Measurements from ENCODE around the gene CFAP119.
A peak's percentile ranks its signal among the peaks of the same experiment; 100 is the strongest.
"Not testable (repeated sequence)": the region's sequence is repeated elsewhere in the genome, so short reads cannot be mapped to it uniquely, and the experiment has no call there.

CFAP119 gene
- long read RNA-seq, partial matches to known transcripts: 34 of 139 reads
- long read RNA-seq, other reads (novel, unspliced or antisense): 92 of 139 reads

GRCh38 chr16:30761928-30762902 is at the start of gene CFAP119, which contains the start of gene RNF40:
Gene CFAP119, minus strand, starts transcription at chr16:30762062. Its CDS starts 314 bp downstream, at chr16:30761748.
Gene RNF40, plus strand, starts transcription at chr16:30762322. Its CDS starts 224 bp downstream, at chr16:30762546.
- TF ChIP-seq GABPA (IDR thresholded peaks at IDR 0.05; ENCODE audit: low read depth): peak; percentile 37
- peak; percentile 25; the same call in 1 of the 2 replicates for TF ChIP-seq POLR2AphosphoS5 (IDR thresholded peaks at IDR 0.05; ENCODE audit: low read depth)
- TF ChIP-seq, protein P1, sequence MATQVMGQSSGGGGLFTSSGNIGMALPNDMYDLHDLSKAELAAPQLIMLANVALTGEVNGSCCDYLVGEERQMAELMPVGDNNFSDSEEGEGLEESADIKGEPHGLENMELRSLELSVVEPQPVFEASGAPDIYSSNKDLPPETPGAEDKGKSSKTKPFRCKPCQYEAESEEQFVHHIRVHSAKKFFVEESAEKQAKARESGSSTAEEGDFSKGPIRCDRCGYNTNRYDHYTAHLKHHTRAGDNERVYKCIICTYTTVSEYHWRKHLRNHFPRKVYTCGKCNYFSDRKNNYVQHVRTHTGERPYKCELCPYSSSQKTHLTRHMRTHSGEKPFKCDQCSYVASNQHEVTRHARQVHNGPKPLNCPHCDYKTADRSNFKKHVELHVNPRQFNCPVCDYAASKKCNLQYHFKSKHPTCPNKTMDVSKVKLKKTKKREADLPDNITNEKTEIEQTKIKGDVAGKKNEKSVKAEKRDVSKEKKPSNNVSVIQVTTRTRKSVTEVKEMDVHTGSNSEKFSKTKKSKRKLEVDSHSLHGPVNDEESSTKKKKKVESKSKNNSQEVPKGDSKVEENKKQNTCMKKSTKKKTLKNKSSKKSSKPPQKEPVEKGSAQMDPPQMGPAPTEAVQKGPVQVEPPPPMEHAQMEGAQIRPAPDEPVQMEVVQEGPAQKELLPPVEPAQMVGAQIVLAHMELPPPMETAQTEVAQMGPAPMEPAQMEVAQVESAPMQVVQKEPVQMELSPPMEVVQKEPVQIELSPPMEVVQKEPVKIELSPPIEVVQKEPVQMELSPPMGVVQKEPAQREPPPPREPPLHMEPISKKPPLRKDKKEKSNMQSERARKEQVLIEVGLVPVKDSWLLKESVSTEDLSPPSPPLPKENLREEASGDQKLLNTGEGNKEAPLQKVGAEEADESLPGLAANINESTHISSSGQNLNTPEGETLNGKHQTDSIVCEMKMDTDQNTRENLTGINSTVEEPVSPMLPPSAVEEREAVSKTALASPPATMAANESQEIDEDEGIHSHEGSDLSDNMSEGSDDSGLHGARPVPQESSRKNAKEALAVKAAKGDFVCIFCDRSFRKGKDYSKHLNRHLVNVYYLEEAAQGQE (IDR thresholded peaks at IDR 0.05; ENCODE audit: insufficient replicate concordance, low read depth): no peak
- TF ChIP-seq SPI1 (IDR thresholded peaks at IDR 0.05; ENCODE audit: borderline replicate concordance, low read depth): peak; percentile 53; the same call in 1 of the 2 replicates
- TF ChIP-seq CTCF (IDR thresholded peaks at IDR 0.05; ENCODE audit: insufficient read depth, low read length): no peak
- peak within 1 kb of the TSS; percentile 96 for H3K27ac ChIP-seq (replicated peaks)
- H3K4me3 ChIP-seq (replicated peaks; ENCODE audit: insufficient read depth, low read length): peak within 1 kb of the TSS; percentile 89
- DNase-seq (ENCODE audit: low read depth in 1 of 2, low spot score in 1 of 2): peak; percentile 95 to 98
- H3K27me3 ChIP-seq (ENCODE audit: insufficient read depth, poor library complexity, severe bottlenecking): no peaks in the 10 kb centered on the region

GRCh38 chr16:30809675-30810074 is 47.8 kb upstream of the CFAP119 start:
- H3K27me3 ChIP-seq (ENCODE audit: insufficient read depth, poor library complexity, severe bottlenecking); H3K4me3 ChIP-seq (replicated peaks; ENCODE audit: insufficient read depth, low read length); DNase-seq (ENCODE audit: low read depth in 1 of 2, low spot score in 1 of 2); H3K27ac ChIP-seq (replicated peaks): not testable (repeated sequence)

- not testable (repeated sequence) for H3K27me3 ChIP-seq (ENCODE audit: insufficient read depth, poor library complexity, severe bottlenecking); H3K4me3 ChIP-seq (replicated peaks; ENCODE audit: insufficient read depth, low read length); H3K27ac ChIP-seq (replicated peaks); DNase-seq (ENCODE audit: low read depth in 1 of 2, low spot score in 1 of 2)
These were observed 47.1 kb upstream of the CFAP119 start for GRCh38 chr16:30808890-30809426.

GRCh38 chr16:30808146-30808545 is 46.3 kb upstream of the CFAP119 start:
- Histone ChIP-seq H3K27ac (replicated peaks) (no peak overlapping the region), H3K4me3 (replicated peaks; ENCODE audit: insufficient read depth, low read length) (no peak overlapping the region), H3K27me3 (ENCODE audit: insufficient read depth, poor library complexity, severe bottlenecking) (no peaks in the 10 kb centered on the region)
- TF ChIP-seq SPI1 (IDR thresholded peaks at IDR 0.05; ENCODE audit: borderline replicate concordance, low read depth) (peak; percentile 70), GABPA (IDR thresholded peaks at IDR 0.05; ENCODE audit: low read depth) (no peak)
- peak in 1 of 2 experiments; percentile 48 for DNase-seq (ENCODE audit: low read depth in 1 of 2, low spot score in 1 of 2)

DNA sequence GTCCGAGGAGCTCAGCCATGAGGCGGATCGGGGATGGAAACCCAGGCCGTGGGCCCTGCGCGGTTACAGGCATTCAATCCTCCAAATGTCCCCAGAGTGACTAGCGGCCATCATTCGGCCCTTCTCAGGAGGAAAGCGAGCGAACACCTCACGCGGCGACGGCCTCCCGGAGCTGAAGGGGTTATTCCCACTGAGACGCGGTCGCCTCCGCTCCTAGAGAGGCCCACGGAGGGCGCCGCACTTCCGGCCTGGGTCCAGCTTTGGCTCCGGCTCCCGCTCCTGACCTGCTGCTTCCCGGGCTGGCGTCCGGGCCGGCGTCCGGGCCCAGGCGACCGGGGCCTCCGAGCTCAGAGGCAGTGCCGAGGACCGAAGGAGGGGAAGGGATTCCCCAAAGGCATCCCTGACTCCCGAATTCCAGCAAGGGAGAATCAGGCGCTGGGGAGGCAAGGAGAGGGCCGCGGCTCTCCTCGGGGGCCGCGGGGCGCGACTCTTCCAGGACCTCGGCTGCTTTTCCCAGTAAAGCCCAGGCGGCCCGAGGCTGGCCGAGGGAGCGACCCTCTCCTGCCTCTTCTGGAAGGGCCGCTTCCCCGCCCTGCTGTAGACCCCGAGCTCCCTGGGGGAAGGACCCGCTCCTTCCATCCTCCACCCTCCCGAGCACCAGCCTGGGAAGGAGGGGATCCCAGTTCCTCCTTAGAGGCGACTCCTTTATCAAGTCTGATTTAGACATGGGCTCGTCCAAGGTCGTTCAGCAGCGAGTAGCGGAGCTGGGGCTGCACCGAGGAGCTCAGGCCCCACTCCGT is 43.7 kb upstream of the CFAP119 start:
- TF ChIP-seq GABPA (IDR thresholded peaks at IDR 0.05; ENCODE audit: low read depth): peak; percentile 70
- TF ChIP-seq POLR2AphosphoS5 (IDR thresholded peaks at IDR 0.05; ENCODE audit: low read depth): peak; percentile 39; the same call in 1 of the 2 replicates
- TF ChIP-seq SPI1 (IDR thresholded peaks at IDR 0.05; ENCODE audit: borderline replicate concordance, low read depth): no peak
- peak overlapping the region; percentile 41 for H3K27ac ChIP-seq (replicated peaks)
- H3K27me3 ChIP-seq (ENCODE audit: insufficient read depth, poor library complexity, severe bottlenecking): no peaks in the 10 kb centered on the region
- peak in 1 of 2 experiments; percentile 21 for DNase-seq (ENCODE audit: low read depth in 1 of 2, low spot score in 1 of 2)
- H3K4me3 ChIP-seq (replicated peaks; ENCODE audit: insufficient read depth, low read length): peak overlapping the region; percentile 38

- no peak for DNase-seq (ENCODE audit: low read depth in 1 of 2, low spot score in 1 of 2)
- Histone ChIP-seq H3K4me3 (replicated peaks; ENCODE audit: insufficient read depth, low read length) (peak overlapping the region; percentile 38; the same call in 1 of the 2 replicates), H3K27ac (replicated peaks) (peak overlapping the region; percentile 41; the same call in 1 of the 2 replicates)
These were observed 43.2 kb upstream of the CFAP119 start for GRCh38 chr16:30805056-30805369.

More at GRCh38 chr16:30805056-30805369, 43.2 kb upstream of the CFAP119 start:
- H3K27me3 ChIP-seq (ENCODE audit: insufficient read depth, poor library complexity, severe bottlenecking): no peaks in the 10 kb centered on the region
- TF ChIP-seq CTCF (IDR thresholded peaks at IDR 0.05; ENCODE audit: insufficient read depth, low read length) (no peak), POLR2AphosphoS5 (IDR thresholded peaks at IDR 0.05; ENCODE audit: low read depth) (no peak), SPI1 (IDR thresholded peaks at IDR 0.05; ENCODE audit: borderline replicate concordance, low read depth) (no peak), GABPA (IDR thresholded peaks at IDR 0.05; ENCODE audit: low read depth) (no peak)
- TF ChIP-seq, protein P1 (IDR thresholded peaks at IDR 0.05; ENCODE audit: insufficient replicate concordance, low read depth): no peak

Data from HL-60 (cell line).